ENCODE data around the gene IL4R.

IL4R gene

DNA sequence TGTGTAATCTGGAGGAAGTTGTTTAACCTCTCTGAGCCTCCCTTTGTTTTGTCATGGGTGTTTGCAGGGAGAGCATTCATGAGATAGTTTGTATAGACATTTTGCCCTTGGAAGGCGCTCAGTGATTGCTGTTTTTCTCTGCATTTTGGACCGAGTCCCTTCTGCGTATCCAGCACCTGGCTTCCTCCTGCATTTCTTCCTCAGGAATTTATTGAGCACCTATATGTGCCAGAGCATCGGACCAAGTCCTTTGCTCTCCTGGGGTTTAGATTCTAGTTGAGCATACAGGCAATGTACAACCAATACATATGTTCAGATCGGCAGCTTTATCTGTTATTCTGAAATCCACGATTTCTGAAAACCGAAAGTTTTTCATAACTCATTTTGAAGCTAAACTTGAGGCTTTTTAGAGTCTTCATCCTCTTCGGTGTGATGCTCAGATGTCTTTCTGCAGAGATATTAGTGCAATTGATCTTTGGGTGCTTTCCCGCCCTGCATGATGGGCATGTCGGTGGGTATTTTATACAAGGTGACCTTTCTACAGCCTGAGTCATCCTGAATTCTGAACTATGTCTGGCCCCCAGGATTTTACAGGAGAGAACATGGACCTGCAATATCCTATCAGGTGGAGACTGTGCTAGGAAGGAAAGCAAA, 4.1 kb downstream of the IL4R start:
- Histone ChIP-seq H3K9me3 (ENCODE audit: control insufficient read depth, insufficient read depth, low read length) (no peaks in the 10 kb centered on the region), H3K27me3 (ENCODE audit: control insufficient read depth, insufficient read depth, low read length) (no peaks in the 10 kb centered on the region), H3K9ac (ENCODE audit: low read depth, low read length) (peak overlapping the region; percentile 37), H3K4me3 (ENCODE audit: low read depth, low read length) (no peak overlapping the region), H3K4me1 (ENCODE audit: control insufficient read depth, insufficient read depth, low read length) (peaks cover 15% of the 10 kb centered on the region), H3K36me3 (ENCODE audit: control insufficient read depth, insufficient read depth, low read length) (no peaks in the 10 kb centered on the region)

DNA sequence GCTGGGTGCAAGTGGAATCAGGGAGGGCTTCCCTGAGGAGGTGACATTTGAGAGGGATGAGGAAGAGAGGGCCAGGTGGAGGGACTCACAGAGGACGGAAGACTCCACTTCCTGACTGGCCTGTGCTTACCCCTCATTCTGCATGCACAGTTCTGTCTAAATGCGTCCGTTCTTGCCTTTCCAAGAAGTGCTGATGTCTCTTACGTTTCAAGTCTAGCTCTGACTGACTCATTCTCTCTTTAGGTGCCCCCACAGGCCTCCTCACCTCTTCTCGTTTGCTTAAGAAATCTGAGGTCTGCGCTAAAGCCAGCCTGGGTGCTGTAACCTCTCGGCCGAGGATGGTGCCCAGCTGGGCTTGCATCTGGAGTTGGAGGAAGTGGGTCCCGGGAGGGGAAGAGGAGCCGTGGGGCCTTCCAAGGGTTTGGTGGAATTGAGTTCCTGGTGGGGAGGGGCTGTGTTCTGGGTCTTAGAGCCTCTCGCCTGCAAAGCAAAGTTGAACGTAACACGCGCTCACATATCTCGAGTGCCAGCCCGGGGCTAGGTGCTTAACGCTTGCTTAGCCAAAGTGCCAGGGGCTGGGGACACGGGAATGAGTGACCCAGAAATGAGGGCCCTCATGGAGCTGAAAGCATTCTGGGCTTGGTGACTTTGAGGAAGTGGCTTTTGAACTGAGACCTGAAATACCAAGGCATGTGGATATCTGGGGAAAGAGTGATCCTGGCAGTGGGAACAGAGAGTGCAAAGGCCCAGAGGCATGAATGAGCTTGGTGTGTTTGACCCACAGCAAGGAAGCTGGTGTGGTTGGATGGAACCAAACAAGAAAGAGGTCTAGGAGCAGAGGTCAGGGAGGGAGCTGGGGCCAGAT, 4.8 kb downstream of the IL4R start:
- Histone ChIP-seq H3K4me3 (ENCODE audit: low read depth, low read length) (no peak overlapping the region), H3K9me3 (ENCODE audit: control insufficient read depth, insufficient read depth, low read length) (no peaks in the 10 kb centered on the region), H3K4me1 (ENCODE audit: control insufficient read depth, insufficient read depth, low read length) (peaks cover 15% of the 10 kb centered on the region), H3K27me3 (ENCODE audit: control insufficient read depth, insufficient read depth, low read length) (no peaks in the 10 kb centered on the region), H3K36me3 (ENCODE audit: control insufficient read depth, insufficient read depth, low read length) (no peaks in the 10 kb centered on the region), H3K9ac (ENCODE audit: low read depth, low read length) (peak overlapping the region; percentile 37)

DNA sequence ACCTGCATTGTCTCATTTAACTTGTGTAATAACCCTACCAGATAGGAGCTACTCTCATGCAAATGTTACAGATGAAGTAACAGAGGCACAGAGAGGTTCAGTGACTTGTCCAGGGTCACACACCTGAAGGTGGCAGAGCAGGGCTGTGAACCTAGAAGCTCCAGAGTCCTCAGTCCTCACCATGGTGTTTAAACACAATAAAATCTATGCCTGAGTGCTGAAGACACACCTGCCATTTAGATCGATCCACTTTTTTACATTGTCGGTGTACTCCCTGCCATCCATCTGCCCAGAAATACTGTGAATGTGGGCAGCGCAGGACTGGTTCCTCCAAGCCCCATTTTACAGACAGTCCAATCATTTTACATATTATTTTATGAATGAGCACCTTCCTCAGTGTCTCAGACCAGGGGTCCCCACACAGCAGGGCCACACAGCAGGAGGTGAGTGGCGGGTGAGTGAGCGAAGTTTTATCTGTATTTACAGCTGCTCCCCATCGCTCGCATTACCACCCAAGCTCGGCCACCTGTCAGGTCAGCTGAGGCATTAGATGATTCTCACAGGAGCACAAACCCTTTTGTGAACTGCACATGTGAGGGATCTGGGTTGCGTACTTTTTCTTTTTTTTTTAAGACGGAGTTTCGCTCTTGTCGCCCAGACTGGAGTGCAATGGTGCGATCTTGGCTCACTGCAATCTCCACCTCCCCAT, 5.6 kb downstream of the IL4R start:
- Histone ChIP-seq H3K9me3 (ENCODE audit: control insufficient read depth, insufficient read depth, low read length) (no peaks in the 10 kb centered on the region), H3K27me3 (ENCODE audit: control insufficient read depth, insufficient read depth, low read length) (no peaks in the 10 kb centered on the region), H3K36me3 (ENCODE audit: control insufficient read depth, insufficient read depth, low read length) (no peaks in the 10 kb centered on the region), H3K9ac (ENCODE audit: low read depth, low read length) (no peak overlapping the region), H3K4me3 (ENCODE audit: low read depth, low read length) (no peak overlapping the region), H3K4me1 (ENCODE audit: control insufficient read depth, insufficient read depth, low read length) (peaks cover 18% of the 10 kb centered on the region)

DNA sequence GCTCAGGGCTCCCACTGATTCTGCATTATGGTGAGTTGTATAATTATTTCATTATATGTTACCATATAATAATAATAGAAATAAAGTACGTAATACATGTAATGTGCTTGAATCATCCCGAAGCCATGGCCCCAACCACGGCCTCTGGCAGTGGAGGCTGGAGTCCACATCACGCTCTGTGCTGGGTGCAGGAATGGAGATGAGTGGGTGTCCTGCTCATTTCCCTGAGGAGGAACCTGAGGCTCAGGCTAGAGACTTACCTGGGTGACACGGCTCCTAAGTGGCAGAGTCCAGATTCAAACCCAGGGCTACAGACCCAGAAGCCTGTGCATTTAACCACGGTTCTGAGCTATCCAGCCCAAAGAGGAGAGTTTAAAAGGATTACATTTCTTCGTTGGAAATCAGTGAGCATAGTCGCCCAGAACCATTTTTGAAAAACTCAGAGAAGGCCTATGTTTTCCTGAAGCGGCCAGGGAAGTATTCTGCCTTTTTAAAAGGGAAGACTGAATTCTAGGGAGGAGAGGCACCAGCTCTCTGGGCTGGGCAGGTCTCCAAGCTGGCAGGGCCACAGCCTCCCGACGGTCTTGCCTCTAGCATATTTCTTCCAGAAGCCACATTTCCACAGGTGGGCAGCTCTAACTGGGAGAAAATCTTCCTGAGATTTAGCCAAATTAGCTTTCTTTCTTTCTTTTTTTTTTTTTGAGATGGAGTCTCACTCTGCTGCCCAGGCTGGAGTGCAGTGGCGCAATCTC, 6.7 kb downstream of the IL4R start:
- H3K36me3 ChIP-seq (ENCODE audit: control insufficient read depth, insufficient read depth, low read length): no peaks in the 10 kb centered on the region
- H3K9me3 ChIP-seq (ENCODE audit: control insufficient read depth, insufficient read depth, low read length): no peaks in the 10 kb centered on the region
- peaks cover 17% of the 10 kb centered on the region for H3K4me1 ChIP-seq (ENCODE audit: control insufficient read depth, insufficient read depth, low read length)
- H3K4me3 ChIP-seq (ENCODE audit: low read depth, low read length): no peak overlapping the region
- no peak overlapping the region for H3K9ac ChIP-seq (ENCODE audit: low read depth, low read length)
- no peaks in the 10 kb centered on the region for H3K27me3 ChIP-seq (ENCODE audit: control insufficient read depth, insufficient read depth, low read length)

DNA sequence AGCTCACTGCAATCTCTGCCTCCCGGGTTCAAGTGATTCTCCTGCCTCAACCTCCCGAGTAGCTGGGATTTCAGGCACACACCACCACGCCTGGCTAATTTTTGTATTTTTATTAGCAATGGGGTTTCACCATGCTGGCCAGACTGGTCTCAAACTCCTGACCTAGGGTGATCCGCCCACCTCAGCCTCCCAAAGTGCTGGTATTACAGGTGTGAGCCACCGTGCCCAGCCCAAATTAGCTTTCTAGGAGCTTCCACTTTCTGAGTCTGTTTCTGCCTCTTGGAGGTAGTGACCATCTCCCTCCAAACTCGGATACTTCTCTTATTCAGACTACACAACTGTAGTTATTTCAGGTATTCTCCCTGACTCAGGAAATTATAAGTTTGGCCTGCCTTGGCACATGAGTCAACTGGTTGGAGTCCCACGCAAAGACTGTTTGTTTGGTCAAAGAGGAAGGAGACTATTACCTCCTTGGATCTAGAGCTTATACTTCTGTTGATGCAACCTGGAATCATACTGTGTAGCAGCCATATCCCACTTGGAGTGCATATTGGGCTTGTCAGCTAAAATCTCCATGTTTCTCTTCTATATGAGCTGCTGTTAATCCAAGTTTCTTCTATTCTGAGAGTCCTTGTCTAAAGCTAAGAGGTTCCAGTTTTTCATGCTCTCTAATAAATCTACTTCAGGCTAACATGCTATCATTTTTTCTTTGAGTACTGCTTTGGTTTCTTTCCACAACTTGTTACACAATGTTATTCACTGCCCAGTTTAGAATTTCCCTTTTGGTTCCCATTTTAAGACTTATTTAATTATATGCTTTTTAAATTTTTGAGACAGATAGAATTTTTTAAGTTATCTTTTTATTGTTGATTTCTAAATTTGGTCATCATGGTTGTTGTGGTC, 7.5 kb downstream of the IL4R start:
- Histone ChIP-seq H3K9ac (ENCODE audit: low read depth, low read length) (no peak overlapping the region), H3K27me3 (ENCODE audit: control insufficient read depth, insufficient read depth, low read length) (no peaks in the 10 kb centered on the region), H3K36me3 (ENCODE audit: control insufficient read depth, insufficient read depth, low read length) (no peaks in the 10 kb centered on the region), H3K4me1 (ENCODE audit: control insufficient read depth, insufficient read depth, low read length) (peaks cover 23% of the 10 kb centered on the region), H3K9me3 (ENCODE audit: control insufficient read depth, insufficient read depth, low read length) (no peaks in the 10 kb centered on the region), H3K4me3 (ENCODE audit: low read depth, low read length) (no peak overlapping the region)

DNA sequence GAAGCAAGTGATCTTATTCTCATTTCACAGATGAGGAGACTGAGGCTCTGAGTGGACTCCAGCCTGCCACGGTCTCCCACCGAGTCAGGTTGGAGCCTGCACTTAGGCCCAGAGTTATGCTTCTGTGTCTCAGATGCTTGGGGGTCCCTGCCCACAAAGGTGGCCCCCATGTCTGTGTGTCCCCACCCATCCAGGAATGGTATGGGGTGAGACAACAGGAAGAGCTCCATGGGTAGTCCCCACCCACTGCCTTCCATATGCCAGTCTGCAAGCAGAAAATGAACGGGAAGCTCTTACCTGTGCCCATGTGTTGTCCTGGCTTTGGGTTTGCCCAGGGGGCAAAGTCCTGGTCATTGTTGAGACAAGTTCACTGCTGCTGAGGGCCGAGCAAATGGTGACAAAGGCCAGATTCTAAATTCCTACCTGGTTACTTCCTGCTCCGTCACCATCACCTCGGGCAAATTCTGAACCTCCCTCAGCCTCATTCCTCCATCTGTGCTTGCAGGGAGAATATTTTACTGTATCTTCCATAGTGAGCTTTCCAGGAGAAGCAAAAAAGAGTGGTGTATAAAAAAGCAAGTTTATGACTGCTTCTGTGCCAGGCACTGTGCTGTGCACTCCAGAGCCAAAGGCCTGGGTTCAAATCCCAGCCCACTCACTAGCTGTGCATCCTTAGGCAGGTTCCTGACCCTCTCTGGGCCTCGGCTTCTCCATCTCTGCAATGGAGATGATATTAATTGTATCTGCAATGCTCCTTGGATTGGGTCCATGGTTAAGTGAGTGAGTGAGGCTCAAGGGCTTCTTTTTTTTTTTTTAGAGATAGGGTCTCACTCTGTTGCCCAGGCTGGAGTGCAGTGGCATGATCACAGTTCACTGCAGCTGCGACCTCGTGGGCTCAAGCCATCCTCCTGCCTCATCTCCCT, 9.3 kb downstream of the IL4R start:
- Histone ChIP-seq H3K9ac (ENCODE audit: low read depth, low read length) (no peak overlapping the region), H3K27me3 (ENCODE audit: control insufficient read depth, insufficient read depth, low read length) (no peaks in the 10 kb centered on the region), H3K4me3 (ENCODE audit: low read depth, low read length) (no peak overlapping the region), H3K4me1 (ENCODE audit: control insufficient read depth, insufficient read depth, low read length) (peaks cover 26% of the 10 kb centered on the region), H3K9me3 (ENCODE audit: control insufficient read depth, insufficient read depth, low read length) (no peaks in the 10 kb centered on the region), H3K36me3 (ENCODE audit: control insufficient read depth, insufficient read depth, low read length) (no peaks in the 10 kb centered on the region)

DNA sequence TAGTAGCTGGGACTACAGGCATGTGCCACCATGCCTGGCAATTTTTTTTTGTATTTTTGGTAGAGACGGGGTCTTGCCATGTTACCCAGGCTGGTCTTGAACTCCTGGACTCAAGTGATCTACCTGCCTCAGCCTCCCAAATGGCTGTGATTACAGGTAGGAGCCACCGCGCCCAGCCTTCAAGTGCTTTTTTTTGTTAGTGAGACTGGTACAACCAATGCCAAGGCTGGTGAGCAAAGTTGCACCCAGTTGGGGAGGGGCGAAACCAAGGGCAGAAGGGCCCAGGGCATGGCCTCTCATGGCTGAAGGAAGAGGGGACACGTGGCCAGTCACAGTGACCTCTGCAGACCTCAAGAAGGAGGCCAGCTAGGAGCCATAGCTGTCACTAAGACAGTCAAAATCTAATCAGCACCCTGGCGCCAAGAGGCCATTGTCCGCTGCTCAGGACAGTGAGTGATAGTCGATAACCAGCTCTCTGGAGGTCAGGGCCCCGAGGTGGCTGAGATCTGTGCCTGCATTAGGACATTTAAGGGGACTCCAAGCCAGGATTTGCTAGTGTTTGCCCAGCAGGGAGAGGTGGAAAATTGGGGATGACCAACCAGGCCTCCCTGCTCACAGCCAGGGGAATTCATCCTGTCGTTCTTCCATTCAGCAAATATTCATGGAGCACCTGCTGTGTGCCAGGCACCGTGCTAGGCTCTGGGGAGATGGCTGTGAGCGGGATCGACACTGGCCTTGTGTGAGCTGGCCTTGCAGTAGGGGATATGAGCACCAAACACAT, 10.2 kb downstream of the IL4R start:
- no peak overlapping the region for H3K9ac ChIP-seq (ENCODE audit: low read depth, low read length)
- H3K4me1 ChIP-seq (ENCODE audit: control insufficient read depth, insufficient read depth, low read length): peaks cover 20% of the 10 kb centered on the region
- H3K9me3 ChIP-seq (ENCODE audit: control insufficient read depth, insufficient read depth, low read length): no peaks in the 10 kb centered on the region
- no peaks in the 10 kb centered on the region for H3K36me3 ChIP-seq (ENCODE audit: control insufficient read depth, insufficient read depth, low read length)
- H3K4me3 ChIP-seq (ENCODE audit: low read depth, low read length): no peak overlapping the region
- no peaks in the 10 kb centered on the region for H3K27me3 ChIP-seq (ENCODE audit: control insufficient read depth, insufficient read depth, low read length)

DNA sequence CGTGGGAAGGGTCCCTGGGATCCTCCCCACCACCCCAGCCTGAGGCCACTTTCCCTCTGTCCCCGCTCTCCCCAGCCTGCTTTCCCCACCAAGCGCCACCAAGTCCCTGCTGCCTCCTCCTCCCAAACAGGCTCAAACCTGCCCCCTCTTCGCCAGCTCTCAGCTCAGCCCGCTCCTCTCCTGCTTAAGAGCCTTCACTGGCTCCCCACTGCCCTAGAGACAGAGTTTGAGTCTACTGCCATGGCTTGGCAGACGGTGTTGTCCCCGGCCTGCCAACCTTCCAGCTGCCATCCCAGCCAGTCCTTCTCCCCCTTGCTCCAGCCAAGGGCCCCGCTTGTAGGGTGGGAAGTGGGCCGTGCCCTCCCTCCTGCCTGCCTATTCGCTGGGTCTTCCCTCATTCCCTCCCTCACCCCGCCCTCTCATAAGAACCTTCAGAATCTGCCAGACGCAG, 11.1 kb downstream of the IL4R start:
- peak overlapping the region; percentile 47 for H3K9ac ChIP-seq (ENCODE audit: low read depth, low read length)
- H3K4me1 ChIP-seq (ENCODE audit: control insufficient read depth, insufficient read depth, low read length): peaks cover 18% of the 10 kb centered on the region
- H3K36me3 ChIP-seq (ENCODE audit: control insufficient read depth, insufficient read depth, low read length): no peaks in the 10 kb centered on the region
- H3K9me3 ChIP-seq (ENCODE audit: control insufficient read depth, insufficient read depth, low read length): no peaks in the 10 kb centered on the region
- no peak overlapping the region for H3K4me3 ChIP-seq (ENCODE audit: low read depth, low read length)
- no peaks in the 10 kb centered on the region for H3K27me3 ChIP-seq (ENCODE audit: control insufficient read depth, insufficient read depth, low read length)

GRCh38 chr16:27325736-27326135, 12.0 kb downstream of the IL4R start:
- Histone ChIP-seq H3K27me3 (ENCODE audit: control insufficient read depth, insufficient read depth, low read length) (no peaks in the 10 kb centered on the region), H3K36me3 (ENCODE audit: control insufficient read depth, insufficient read depth, low read length) (no peaks in the 10 kb centered on the region), H3K4me1 (ENCODE audit: control insufficient read depth, insufficient read depth, low read length) (peaks cover 22% of the 10 kb centered on the region), H3K4me3 (ENCODE audit: low read depth, low read length) (no peak overlapping the region), H3K9ac (ENCODE audit: low read depth, low read length) (no peak overlapping the region), H3K9me3 (ENCODE audit: control insufficient read depth, insufficient read depth, low read length) (no peaks in the 10 kb centered on the region)
